Fibroblast of lung (primary cell): ENCODE results near the gene TSHZ1.

Source experiments
- CTCF ChIP-seq, 2 donors: IDR thresholded peaks in 1 of 2; conservative IDR thresholded peaks in 1 of 2; 1 replicate in 1 of 2; 2 replicates in 1 of 2; pipeline ENCODE4 v1.5.1; 2011 to 2012; ENCODE audit warnings: low read length in 2 of 2, control low read depth in 1 of 2, inconsistent platforms in 1 of 2, low read depth in 1 of 2, mild to moderate bottlenecking in 1 of 2
- EZH2 ChIP-seq: IDR thresholded peaks from 2 replicates; pipeline ENCODE4 v1.5.1; 2012; ENCODE audit warnings: low read length, control low read depth, mild to moderate bottlenecking; ENCODE audit errors: missing control alignments

DNA sequence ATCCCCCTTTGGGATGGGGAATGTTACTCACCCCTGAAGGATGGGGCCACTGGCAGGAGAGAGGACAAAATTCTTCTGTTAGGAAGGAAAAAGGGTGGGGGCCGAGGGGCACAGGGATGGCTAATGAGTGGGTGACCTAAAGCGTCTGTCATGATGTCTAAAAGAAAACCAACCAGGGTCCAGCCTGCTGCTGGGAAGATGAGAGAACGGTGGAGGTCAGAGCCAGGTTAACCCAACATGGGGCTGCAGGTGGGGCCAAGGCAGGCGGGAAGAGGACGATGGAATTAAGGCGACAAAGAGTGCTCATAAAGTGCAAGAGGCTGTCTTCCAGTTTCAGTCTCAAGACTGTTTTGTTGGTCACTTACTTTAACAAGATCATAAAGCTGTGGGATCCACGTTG is 126.8 kb downstream of the TSHZ1 start:
- TF ChIP-seq CTCF (conservative IDR thresholded peaks at IDR 0.05 in 1 of 2, IDR thresholded peaks at IDR 0.05 in 1 of 2; ENCODE audit: low read depth in 1 of 2, low read length in 2 of 2) (no peak), EZH2 (no peak)
